Activated T-helper 17 cell treated with anti-CD3 and anti-CD28 coated beads, Interleukin-2, amount 50 U/mL, for 72 hours (primary cell): ENCODE measurements around the gene DDX31. TPM values are rescaled to one million over a fixed set of nuclear protein-coding genes. Genes with fewer than 3 reads are reported as not detected.

Source experiments
- ATAC-seq: fragments of 150-1000 bp; cut with Tn5 transposase; replicated peaks from 2 replicates; pipeline ENCODE4 v1.10.0; 2021; ENCODE audit warnings: mild to moderate bottlenecking, moderate library complexity
- H3K27ac Mint-ChIP-seq: one replicate; pipeline ENCODE4 v1.8.0; 2022; ENCODE audit warnings: mixed read lengths
- H3K27me3 Mint-ChIP-seq: one replicate; pipeline ENCODE4 v1.8.0; 2022; ENCODE audit warnings: mixed read lengths
- H3K36me3 Mint-ChIP-seq: one replicate; pipeline ENCODE4 v1.8.0; 2022; ENCODE audit warnings: low read depth, mild to moderate bottlenecking, mixed read lengths
- H3K4me1 Mint-ChIP-seq: one replicate; pipeline ENCODE4 v1.8.0; 2022; ENCODE audit warnings: mixed read lengths
- H3K4me3 Mint-ChIP-seq: one replicate; pipeline ENCODE4 v1.8.0; 2022; ENCODE audit warnings: mild to moderate bottlenecking, mixed read lengths
- H3K9me3 Mint-ChIP-seq: one replicate; pipeline ENCODE4 v1.8.0; 2022; ENCODE audit warnings: mixed read lengths
- total RNA-seq, 2 donors: library from RNA; stranded (reverse); gene quantifications; one replicate each; pipeline ENCODE4 v1.2.3, GENCODE V29; 2022

Gene DDX31
- total RNA-seq, 2 donors from 2014 or later, result 12.7 to 23.0 TPM

DNA sequence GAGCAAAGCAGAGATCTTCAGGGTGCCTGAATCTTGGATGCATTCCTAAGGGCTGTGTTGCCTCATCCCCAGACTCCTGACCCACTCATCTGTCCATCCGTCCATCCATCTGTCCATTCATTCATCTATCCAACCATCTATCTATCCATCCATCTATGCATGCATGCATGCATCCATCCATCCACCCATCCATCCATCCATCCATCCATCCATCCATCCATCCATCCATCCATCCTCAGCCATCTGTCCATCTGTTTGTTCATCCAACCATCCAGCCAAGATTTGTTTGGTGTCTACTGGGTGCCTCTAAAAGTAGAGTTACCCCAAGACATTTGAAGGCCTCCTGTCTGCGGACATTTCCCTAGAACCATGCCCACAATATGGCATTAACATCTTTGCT is 115.0 kb downstream of the DDX31 start:
- H3K4me1 Mint-ChIP-seq, result no peaks in the 10 kb centered on the region
- no peak overlapping the region for H3K27ac Mint-ChIP-seq
- no peak for ATAC-seq
- H3K36me3 Mint-ChIP-seq, result no peaks in the 10 kb centered on the region
- H3K27me3 Mint-ChIP-seq, result peaks cover 24% of the 10 kb centered on the region
- H3K9me3 Mint-ChIP-seq, result no peaks in the 10 kb centered on the region
- H3K4me3 Mint-ChIP-seq, result no peak overlapping the region

DNA sequence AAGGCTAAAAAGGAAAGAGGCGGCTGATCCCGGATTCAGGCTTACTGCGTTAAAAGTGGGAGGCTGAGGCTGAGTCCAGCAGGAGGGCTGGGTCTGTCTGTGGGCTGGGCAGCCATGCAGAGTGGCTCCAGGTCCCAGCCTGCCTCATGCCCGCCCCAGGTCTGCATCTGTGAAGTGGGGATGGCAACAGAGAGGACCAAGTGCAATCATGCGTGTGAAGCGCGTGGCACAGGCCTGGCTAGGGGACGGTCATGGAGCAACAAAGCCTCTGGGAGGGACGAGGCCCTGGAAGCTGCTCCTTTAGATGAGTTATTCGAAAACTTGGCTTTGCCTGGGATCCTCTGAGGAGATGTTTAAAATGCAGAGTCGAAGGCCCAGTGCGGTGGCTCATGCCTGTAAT is 117.7 kb downstream of the DDX31 start:
- H3K27ac Mint-ChIP-seq, result no peak overlapping the region
- no peaks in the 10 kb centered on the region for H3K9me3 Mint-ChIP-seq

DNA sequence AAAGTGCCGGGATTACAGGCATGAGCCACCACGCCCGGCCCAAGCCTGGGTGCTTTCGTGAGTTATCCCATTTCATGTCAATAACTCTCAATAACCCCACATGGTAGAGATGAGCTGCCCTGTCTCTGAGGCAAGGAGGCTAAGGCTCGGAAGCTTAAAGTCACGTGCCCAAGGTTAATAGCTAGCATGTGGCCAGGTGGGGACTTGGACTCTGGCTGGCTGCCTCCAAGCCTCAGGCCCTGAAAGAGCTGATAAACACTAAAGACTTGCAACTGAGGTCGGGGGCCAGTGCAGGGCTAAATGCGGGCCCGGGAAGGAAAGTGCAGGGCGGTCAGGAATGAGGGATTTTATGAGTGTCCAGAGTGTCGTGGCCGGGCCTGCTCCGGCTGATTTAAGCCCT is 118.2 kb downstream of the DDX31 start:
- Mint-ChIP-seq H3K4me3 (no peak overlapping the region), H3K27me3 (peaks cover 18% of the 10 kb centered on the region), H3K9me3 (no peaks in the 10 kb centered on the region), H3K27ac (no peak overlapping the region), H3K36me3 (no peaks in the 10 kb centered on the region), H3K4me1 (no peaks in the 10 kb centered on the region)
- no peak for ATAC-seq

More for the DNA sequence above, 117.7 kb downstream of the DDX31 start:
- no peaks in the 10 kb centered on the region for H3K36me3 Mint-ChIP-seq
- no peak for ATAC-seq
- H3K4me1 Mint-ChIP-seq, result no peaks in the 10 kb centered on the region
- H3K27me3 Mint-ChIP-seq, result peaks cover 18% of the 10 kb centered on the region
- H3K4me3 Mint-ChIP-seq, result no peak overlapping the region

DNA sequence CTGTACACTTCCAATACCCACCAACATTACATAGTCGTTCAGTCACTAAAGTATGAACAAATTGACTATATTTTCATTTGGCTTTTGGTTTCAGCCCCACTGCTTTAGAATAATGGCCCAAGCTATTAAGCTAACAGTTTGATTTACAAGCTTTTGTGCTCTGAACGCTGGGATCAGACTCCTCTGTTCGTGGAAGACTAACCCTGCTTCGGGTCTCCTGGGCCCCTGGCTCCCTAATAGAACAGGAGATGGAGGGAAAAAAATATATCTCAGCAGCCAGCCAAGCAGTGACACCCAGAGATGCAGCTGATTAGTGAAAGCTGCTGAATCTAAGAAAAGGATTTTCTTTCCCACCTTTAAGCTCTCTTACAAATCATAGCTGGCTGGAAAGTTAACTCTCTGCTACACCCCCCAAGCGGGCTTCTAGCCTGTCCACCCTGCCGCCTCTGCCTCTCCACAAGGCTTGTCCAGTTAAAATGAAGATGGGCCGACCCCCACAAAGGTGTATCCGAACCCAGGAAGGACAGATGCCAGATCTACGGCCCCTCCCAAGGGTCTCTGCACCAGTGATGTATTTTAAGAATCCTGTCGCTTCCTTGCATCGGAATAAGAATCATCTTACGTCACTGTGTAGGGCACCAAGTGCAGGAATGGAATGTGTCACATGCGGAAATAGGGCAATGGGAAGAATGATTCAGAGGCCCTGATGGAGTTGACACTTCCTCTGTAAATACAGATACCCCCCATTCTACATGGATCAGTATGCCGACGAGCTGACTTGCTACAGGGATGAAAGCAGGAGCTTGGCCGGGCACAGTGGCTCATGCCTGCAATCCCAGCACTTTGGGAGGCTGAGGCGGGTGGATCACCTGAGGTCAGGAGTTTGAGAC is 120.8 kb downstream of the DDX31 start:
- no peak for ATAC-seq
- Mint-ChIP-seq H3K4me1 (no peaks in the 10 kb centered on the region), H3K27me3 (peaks cover 11% of the 10 kb centered on the region), H3K9me3 (no peaks in the 10 kb centered on the region), H3K36me3 (no peaks in the 10 kb centered on the region), H3K4me3 (no peak overlapping the region), H3K27ac (no peak overlapping the region)

DNA sequence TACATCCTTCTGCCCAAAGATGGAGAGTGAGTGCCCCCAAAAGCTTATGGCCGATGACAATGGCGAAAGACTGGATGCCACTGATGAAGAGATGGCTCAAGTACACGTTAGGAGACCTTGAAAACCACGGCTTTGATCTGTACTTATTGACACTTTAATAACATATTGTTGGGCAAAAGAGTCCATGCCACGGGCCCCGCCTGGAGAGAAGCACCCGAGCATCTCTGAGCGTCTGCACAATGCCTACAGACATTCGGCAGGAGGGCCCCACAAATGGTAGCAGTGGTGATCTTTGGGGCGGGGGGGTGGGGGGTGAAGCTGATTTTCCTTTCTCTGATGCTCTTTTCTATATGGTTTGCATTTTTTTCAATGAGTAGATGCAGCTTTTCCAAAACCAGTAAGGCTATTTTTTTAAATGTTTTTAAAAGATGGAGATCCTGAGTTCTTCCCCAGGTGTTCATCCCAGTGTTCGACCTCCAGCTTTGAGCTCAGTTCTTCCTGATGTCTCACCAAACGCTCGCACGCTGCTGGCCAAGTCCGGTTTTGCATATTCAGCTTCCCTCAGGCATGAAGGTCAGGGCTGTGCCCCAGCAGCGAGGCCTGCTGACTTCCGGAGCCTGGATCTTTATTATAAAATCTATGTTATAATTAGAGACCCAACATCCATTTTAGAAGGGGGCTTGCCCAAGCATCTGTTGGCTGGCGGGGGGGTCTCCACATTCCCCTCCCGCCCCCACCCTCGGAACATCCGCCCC is 121.6 kb downstream of the DDX31 start:
- Mint-ChIP-seq H3K27ac (no peak overlapping the region), H3K4me3 (no peak overlapping the region), H3K4me1 (no peaks in the 10 kb centered on the region), H3K9me3 (no peaks in the 10 kb centered on the region), H3K27me3 (peaks cover 7% of the 10 kb centered on the region), H3K36me3 (no peaks in the 10 kb centered on the region)
- no peak for ATAC-seq

DNA sequence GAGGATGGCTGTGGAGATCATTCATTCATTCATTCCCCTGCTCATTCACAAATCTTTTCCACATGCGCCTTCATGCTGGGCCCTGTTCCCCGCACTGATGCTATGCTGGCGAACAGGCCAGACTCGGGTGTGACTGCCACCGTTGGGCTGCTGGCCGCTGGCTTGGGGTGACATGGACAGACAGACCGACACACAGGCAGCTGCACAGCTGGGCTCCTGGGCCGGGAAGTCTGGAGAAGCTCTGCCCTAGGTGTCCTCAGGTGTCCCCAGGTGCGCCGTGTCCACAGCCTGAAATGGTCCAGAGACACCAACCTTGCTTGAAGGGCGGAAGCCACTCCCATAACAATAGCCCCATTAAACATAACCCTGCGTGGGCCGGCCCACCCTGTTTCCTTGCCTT is 122.3 kb downstream of the DDX31 start:
- Mint-ChIP-seq H3K36me3 (no peaks in the 10 kb centered on the region), H3K27ac (no peak overlapping the region), H3K4me1 (no peaks in the 10 kb centered on the region), H3K4me3 (no peak overlapping the region), H3K9me3 (no peaks in the 10 kb centered on the region), H3K27me3 (peaks cover 7% of the 10 kb centered on the region)
- ATAC-seq, result no peak

DNA sequence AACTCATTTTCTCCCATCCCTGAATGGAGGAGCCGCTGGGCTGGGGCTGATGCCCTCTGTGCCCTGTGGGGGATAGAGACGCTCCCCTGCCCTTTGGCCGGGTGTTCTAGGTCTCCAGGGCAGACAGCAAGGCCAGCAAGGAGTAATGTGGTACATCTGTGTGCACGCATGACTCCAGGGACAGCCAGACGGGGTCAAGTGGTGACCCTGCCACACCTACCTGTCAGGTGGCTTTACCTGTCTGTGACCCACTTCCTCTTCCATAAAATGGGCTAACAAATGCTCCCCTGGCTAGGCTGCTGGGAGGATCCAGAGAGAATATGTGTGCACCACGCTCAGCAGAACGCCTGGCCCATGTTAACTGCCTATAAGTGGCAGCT is 122.7 kb downstream of the DDX31 start:
- no peaks in the 10 kb centered on the region for H3K4me1 Mint-ChIP-seq
- no peaks in the 10 kb centered on the region for H3K9me3 Mint-ChIP-seq
- no peak for ATAC-seq
- H3K36me3 Mint-ChIP-seq, result no peaks in the 10 kb centered on the region
- H3K27me3 Mint-ChIP-seq, result peaks cover 7% of the 10 kb centered on the region
- H3K4me3 Mint-ChIP-seq, result no peak overlapping the region
- H3K27ac Mint-ChIP-seq, result no peak overlapping the region

DNA sequence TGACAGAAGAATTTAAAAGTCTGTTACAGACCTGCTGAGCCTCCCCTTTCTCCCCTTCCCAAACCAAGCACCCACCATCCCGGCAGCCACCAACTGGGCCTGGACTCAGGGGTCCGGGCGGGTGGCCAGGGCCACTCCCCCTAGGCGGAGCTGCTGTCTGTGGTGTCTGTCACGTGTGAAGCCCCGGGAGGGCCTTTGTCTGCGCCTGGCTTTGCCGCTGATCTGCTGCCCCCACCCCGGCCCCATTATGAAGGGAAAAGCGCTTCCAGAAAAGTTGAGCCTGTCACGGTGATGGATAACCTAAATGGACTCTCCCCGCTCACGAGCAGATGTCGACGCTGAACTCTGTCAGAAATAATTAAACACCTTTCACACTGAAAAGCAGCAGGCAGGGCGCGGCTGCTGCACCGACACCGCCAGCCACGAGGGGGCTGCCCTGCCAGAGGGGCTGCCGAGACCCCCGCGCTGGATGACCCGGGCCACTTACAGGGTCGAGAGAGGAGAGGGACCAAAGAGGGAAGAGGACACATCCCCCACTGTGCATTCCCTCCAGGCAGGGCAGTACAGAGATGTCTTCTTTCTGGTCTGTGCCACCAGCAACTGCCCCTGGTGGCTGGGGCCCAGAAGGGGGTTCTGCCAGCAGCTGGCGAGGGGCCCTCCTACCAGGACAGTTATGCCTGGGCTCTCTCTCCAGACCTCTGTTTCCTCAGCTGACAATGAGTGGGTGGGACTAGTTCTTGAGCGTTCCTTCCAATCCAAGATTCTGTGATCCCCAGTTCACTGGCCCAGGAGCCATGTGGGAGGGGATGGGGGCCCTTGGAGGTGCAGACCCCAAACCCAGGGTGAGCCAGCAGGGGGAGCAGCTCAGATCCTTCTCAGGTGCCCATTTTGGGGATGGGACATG is 123.4 kb downstream of the DDX31 start:
- H3K36me3 Mint-ChIP-seq, result no peaks in the 10 kb centered on the region
- no peak overlapping the region for H3K4me3 Mint-ChIP-seq
- no peaks in the 10 kb centered on the region for H3K4me1 Mint-ChIP-seq
- H3K27me3 Mint-ChIP-seq, result peaks cover 7% of the 10 kb centered on the region
- no peak overlapping the region for H3K27ac Mint-ChIP-seq
- ATAC-seq, result no peak
- no peaks in the 10 kb centered on the region for H3K9me3 Mint-ChIP-seq

DNA sequence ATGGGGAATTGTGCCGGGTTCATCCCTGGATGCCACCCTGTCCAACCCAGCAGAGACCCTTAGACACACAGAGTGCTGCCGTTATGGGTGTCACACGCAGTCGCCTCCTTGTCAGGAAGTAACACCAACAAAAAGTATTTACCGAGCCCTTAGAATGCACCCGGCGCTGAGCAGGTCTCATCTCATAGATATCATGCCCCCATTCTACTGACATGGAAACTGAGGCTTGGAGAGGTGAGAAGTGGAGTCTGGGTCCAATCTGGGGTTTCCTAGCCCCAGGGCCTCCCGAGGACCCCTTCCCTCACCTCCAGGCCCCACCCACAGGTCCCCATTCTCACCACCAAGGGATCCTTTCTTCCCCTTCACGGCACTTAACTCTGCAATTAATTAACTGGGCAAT is 124.2 kb downstream of the DDX31 start:
- Mint-ChIP-seq H3K27me3 (peaks cover 4% of the 10 kb centered on the region), H3K36me3 (no peaks in the 10 kb centered on the region), H3K9me3 (no peaks in the 10 kb centered on the region), H3K4me1 (no peaks in the 10 kb centered on the region), H3K4me3 (no peak overlapping the region), H3K27ac (no peak overlapping the region)
- no peak for ATAC-seq

DNA sequence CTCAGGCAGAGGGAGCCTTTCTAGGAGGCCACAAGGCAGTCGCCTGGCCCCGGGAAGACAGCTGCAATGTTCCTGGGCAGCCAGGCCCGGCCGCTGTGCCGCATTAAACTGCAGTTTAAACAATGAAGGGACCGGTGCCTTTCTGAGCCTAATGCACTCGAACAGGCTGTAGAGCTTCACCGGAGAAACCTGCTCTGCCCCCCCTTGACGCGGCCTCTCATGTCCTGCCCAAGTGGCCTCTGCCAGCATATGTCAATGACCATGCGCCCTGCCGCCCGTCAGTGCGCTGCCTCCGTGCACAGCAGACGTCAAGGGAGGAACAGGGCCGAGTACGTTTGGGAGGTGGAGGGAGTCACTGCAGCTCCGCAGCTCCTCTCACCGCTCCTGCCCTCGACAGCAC is 125.8 kb downstream of the DDX31 start:
- Mint-ChIP-seq H3K9me3 (no peaks in the 10 kb centered on the region), H3K27ac (no peak overlapping the region), H3K36me3 (no peaks in the 10 kb centered on the region), H3K4me3 (no peak overlapping the region), H3K4me1 (no peaks in the 10 kb centered on the region), H3K27me3 (peaks cover 4% of the 10 kb centered on the region)
- ATAC-seq, result no peak

DNA sequence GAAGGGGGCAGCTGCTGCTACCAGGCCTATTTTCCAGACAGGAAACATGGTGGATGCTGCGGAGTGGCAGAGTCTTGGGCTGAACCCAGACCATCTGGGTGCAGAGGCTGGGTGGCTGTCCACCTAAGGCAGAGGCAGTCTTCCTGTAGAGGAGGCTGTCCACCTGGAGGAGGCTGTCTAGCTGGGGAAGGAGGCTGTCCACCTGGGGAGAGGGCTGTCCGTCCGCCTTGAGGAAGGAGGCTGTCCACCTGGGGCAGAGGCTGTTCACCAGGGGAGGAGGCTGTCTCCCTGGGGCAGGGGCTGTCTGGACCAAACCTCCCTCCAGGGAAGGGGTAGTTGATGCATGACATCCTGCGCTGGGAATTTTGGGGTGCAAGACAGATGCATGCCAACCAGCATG is 126.5 kb downstream of the DDX31 start:
- H3K27me3 Mint-ChIP-seq, result peaks cover 4% of the 10 kb centered on the region
- no peaks in the 10 kb centered on the region for H3K36me3 Mint-ChIP-seq
- no peaks in the 10 kb centered on the region for H3K9me3 Mint-ChIP-seq
- no peaks in the 10 kb centered on the region for H3K4me1 Mint-ChIP-seq
- H3K4me3 Mint-ChIP-seq, result no peak overlapping the region
- ATAC-seq, result no peak
- no peak overlapping the region for H3K27ac Mint-ChIP-seq

Other genes starting within 250 kb of the DDX31 start
- gene BARHL1, start 87.4 kb downstream of the DDX31 start, total RNA-seq, result not detected
- gene GTF3C4, start 481 bp upstream of the DDX31 start, total RNA-seq, result 10 to 100 TPM; 13.0 to 19.1 TPM
- under 1 TPM in 1 of 2 donors, not detected in 1; 0.66 TPM for gene AK8, start 208.3 kb upstream of the DDX31 start, total RNA-seq
- gene SPACA9, start 208.9 kb upstream of the DDX31 start, total RNA-seq, result 1 to 10 TPM in 1 of 2 donors, under 1 TPM in 1; 0.95 to 1.3 TPM